Mammary epithelial cell (primary cell): ENCODE data around the gene FKRP.

Experiments
- EZH2 ChIP-seq: IDR thresholded peaks from 2 replicates; pipeline ENCODE4 v1.6.1; 2012; ENCODE audit warnings: low read length, inconsistent platforms, borderline replicate concordance
- TF ChIP-seq, protein P1 (sequence below), 2 donors: IDR thresholded peaks in 1 of 2; conservative IDR thresholded peaks in 1 of 2; 2 replicates each; pipeline ENCODE4 v1.5.1; 2011 to 2012; ENCODE audit warnings: inconsistent platforms in 2 of 2, low read length in 2 of 2, mild to moderate bottlenecking in 2 of 2, control low read depth in 1 of 2, low read depth in 1 of 2; ENCODE audit not compliant: insufficient read depth in 1 of 2; ENCODE audit errors: extremely low read depth in 1 of 2

DNA sequence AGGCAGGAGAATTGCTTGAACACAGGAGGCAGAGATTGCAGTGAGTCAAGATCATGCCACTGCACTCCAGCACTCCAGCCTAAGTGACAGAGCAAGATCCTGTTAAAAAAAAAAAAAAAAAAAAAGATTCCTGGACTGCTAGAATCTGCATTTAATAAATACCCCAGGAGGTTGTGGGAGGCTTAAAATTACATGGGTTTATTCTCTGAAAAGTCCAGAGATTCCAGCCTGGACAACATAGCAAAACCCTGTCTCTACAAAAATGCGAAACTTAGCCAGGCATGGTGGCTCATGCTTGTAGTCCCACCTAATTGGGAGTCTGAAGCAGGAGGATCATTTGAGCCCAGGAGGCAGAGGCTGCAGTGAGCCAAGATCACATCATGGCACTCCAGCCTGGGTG is 52.0 kb downstream of the FKRP start:
- TF ChIP-seq, protein P1, sequence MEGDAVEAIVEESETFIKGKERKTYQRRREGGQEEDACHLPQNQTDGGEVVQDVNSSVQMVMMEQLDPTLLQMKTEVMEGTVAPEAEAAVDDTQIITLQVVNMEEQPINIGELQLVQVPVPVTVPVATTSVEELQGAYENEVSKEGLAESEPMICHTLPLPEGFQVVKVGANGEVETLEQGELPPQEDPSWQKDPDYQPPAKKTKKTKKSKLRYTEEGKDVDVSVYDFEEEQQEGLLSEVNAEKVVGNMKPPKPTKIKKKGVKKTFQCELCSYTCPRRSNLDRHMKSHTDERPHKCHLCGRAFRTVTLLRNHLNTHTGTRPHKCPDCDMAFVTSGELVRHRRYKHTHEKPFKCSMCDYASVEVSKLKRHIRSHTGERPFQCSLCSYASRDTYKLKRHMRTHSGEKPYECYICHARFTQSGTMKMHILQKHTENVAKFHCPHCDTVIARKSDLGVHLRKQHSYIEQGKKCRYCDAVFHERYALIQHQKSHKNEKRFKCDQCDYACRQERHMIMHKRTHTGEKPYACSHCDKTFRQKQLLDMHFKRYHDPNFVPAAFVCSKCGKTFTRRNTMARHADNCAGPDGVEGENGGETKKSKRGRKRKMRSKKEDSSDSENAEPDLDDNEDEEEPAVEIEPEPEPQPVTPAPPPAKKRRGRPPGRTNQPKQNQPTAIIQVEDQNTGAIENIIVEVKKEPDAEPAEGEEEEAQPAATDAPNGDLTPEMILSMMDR (conservative IDR thresholded peaks at IDR 0.05 in 1 of 2, IDR thresholded peaks at IDR 0.05 in 1 of 2; ENCODE audit: extremely low read depth in 1 of 2, insufficient read depth in 1 of 2, low read depth in 1 of 2, low read length in 2 of 2): no peak
- TF ChIP-seq EZH2: no peak
